AG04449 (cell line): ENCODE results near the gene LEP.
"Not testable (repeated sequence)": the region's sequence is repeated elsewhere in the genome, so short reads cannot be mapped to it uniquely, and the experiment has no call there.

ENCODE experiments used
- CTCF ChIA-PET: fragments of 350-600 bp; formaldehyde crosslinking; extraction: SDS; loops from one replicate; lab custom pipeline; 2021; ENCODE audit warnings: antibody characterized with exemption; lab: Yijun Ruan, JAX
- POLR2A ChIA-PET: fragments of 400-600, 350-600 bp; formaldehyde crosslinking; extraction: SDS; loops from one replicate; lab custom pipeline; 2020; ENCODE audit warnings: antibody characterized with exemption, inconsistent platforms; lab: Yijun Ruan, JAX
- DNase-seq: peaks from one replicate; pipeline ENCODE4 v3.0.0-alpha.2; 2010; ENCODE audit warnings: low read depth, low spot score
- H3K4me3 ChIP-seq: 2 replicates; pipeline ENCODE4 v1.5.1; 2011; ENCODE audit warnings: low read depth, mild to moderate bottlenecking, control low read depth, low read length
- TF ChIP-seq, protein P1 (sequence below): IDR thresholded peaks from one replicate; pipeline ENCODE4 v1.5.1; 2011; ENCODE audit warnings: mild to moderate bottlenecking, moderate library complexity, low read length, control low read depth, inconsistent platforms; ENCODE audit not compliant: insufficient read depth; ENCODE audit errors: missing control alignments

LEP gene

DNA sequence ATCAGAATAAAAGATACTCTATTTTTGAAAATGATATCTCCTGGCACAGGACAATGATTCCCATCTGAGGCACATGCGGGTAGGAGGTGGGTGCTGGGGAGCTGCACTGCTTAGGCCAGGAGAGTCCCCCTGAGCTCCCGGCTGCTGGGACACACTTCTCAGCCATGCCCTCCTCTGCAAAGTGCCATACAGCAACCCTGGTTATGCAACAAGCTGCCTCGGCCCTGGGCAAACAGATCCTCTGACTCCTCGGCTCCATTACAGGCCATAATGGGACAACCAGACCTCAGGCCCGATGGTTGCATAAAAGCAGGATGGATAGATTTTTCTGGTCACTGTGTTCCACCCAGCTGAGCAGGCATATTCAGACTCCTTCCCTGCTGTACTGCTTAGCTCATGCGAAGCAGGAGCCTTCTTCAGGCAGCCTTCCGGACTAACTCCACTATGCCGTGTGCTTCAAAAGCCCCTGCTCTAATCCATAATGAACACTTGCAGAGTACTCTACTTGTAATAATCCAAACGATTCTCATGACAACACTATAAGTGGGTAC lies 6.5 kb upstream of the LEP start:
- ChIA-PET CTCF (interaction anchor here (1.5 kb wide), 1 partner anchor 32 kb away, joined by 3 read pairs; no protein-coding TSS in a partner anchor), POLR2A (no interaction called here)
- TF ChIP-seq, protein P1, sequence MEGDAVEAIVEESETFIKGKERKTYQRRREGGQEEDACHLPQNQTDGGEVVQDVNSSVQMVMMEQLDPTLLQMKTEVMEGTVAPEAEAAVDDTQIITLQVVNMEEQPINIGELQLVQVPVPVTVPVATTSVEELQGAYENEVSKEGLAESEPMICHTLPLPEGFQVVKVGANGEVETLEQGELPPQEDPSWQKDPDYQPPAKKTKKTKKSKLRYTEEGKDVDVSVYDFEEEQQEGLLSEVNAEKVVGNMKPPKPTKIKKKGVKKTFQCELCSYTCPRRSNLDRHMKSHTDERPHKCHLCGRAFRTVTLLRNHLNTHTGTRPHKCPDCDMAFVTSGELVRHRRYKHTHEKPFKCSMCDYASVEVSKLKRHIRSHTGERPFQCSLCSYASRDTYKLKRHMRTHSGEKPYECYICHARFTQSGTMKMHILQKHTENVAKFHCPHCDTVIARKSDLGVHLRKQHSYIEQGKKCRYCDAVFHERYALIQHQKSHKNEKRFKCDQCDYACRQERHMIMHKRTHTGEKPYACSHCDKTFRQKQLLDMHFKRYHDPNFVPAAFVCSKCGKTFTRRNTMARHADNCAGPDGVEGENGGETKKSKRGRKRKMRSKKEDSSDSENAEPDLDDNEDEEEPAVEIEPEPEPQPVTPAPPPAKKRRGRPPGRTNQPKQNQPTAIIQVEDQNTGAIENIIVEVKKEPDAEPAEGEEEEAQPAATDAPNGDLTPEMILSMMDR = no peak
- H3K4me3 ChIP-seq = no peak overlapping the region
- DNase-seq = no peak

DNA sequence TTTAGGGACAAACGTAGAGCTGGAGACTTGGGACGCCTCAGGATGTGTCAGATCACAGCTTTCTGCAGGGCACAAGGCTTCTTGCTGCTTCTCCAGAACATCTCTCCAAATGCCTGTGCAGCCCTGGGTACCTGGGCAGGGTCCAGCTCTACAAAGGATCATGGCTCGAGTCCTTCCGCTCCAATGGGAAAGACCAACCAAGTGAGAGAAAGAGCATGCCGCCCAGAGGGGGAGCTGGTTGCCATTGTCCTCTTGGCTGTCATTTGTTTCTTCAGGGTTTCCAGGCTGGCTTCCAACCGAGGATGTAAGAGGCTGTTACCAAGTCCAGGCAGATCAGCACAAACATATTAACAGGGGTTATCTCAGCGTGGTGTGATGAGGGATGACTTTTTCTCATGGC lies 5.6 kb upstream of the LEP start:
- ChIA-PET POLR2A (no interaction called here), CTCF (interaction anchor here (0.6 kb wide), 1 partner anchor 40 kb away, joined by 3 read pairs; no protein-coding TSS in a partner anchor)
- TF ChIP-seq, protein P1 = no peak

GRCh38 chr7:128236924-128237586 lies 4.0 kb upstream of the LEP start:
- CTCF ChIA-PET = interaction anchor here (1.0 to 1.4 kb wide), 3 partner anchors 10 to 102 kb away, joined by 3 read pairs; no protein-coding TSS in a partner anchor
- TF ChIP-seq, protein P1 = no peak
- no peak overlapping the region for H3K4me3 ChIP-seq
- POLR2A ChIA-PET = no interaction called here
- peak; percentile 59 for DNase-seq

More for the DNA sequence above, 5.6 kb upstream of the LEP start:
- H3K4me3 ChIP-seq = no peak overlapping the region
- no peak for DNase-seq

GRCh38 chr7:128239146-128239545 lies 1.9 kb upstream of the LEP start:
- CTCF ChIA-PET = interaction anchor here (0.6 to 1.2 kb wide), 2 partner anchors 28 to 148 kb away, joined by 3 to 5 read pairs; no protein-coding TSS in a partner anchor

GRCh38 chr7:128242661-128243060 lies 1.6 kb downstream of the LEP start:
- no peak overlapping the region for H3K4me3 ChIP-seq
- TF ChIP-seq, protein P1 = no peak
- DNase-seq = no peak
- POLR2A ChIA-PET = no interaction called here
- CTCF ChIA-PET = no interaction called here

More at GRCh38 chr7:128239146-128239545, 1.9 kb upstream of the LEP start:
- DNase-seq, POLR2A ChIA-PET, H3K4me3 ChIP-seq: not testable (repeated sequence)

GRCh38 chr7:128243273-128243672 lies 2.2 kb downstream of the LEP start:
- H3K4me3 ChIP-seq = no peak overlapping the region
- TF ChIP-seq, protein P1 = no peak
- ChIA-PET POLR2A (no interaction called here), CTCF (no interaction called here)
- DNase-seq = no peak
